BE2C (cell line): ENCODE measurements around the gene PDGFD.

Experiments
- DNase-seq: peaks from one replicate; pipeline ENCODE4 v3.0.0-alpha.2; 2020
- H3K27me3 ChIP-seq: fragments of 250-450 bp; sonication (Bioruptor Pico); 2 replicates; pipeline ENCODE4 v1.5.1; 2020; ENCODE audit warnings: mild to moderate bottlenecking
- H3K36me3 ChIP-seq: fragments of 250-450 bp; sonication (Bioruptor Pico); 2 replicates; pipeline ENCODE4 v1.5.1; 2020; ENCODE audit warnings: mild to moderate bottlenecking
- H3K4me1 ChIP-seq: fragments of 250-450 bp; sonication (Bioruptor Pico); 2 replicates; pipeline ENCODE4 v1.5.1; 2020
- H3K4me3 ChIP-seq: 2 replicates; pipeline ENCODE4 v1.5.1; 2011; ENCODE audit warnings: low read depth, low read length
- H3K9me3 ChIP-seq: fragments of 250-450 bp; sonication (Bioruptor Pico); 2 replicates; pipeline ENCODE4 v1.5.1; 2020
- CTCF ChIP-seq: IDR thresholded peaks from 2 replicates; pipeline ENCODE4 v1.5.1; 2012; ENCODE audit warnings: mild to moderate bottlenecking, low read depth, low read length

Gene PDGFD

GRCh38 chr11:104096900-104097299 lies 67.0 kb downstream of the PDGFD start:
- no peaks in the 10 kb centered on the region for H3K4me1 ChIP-seq
- no peak overlapping the region for H3K4me3 ChIP-seq
- TF ChIP-seq CTCF, result no peak
- no peaks in the 10 kb centered on the region for H3K36me3 ChIP-seq
- no peak for DNase-seq
- H3K27me3 ChIP-seq, result no peaks in the 10 kb centered on the region
- H3K9me3 ChIP-seq, result no peaks in the 10 kb centered on the region

- no peak for DNase-seq
- H3K27me3 ChIP-seq, result no peaks in the 10 kb centered on the region
- H3K9me3 ChIP-seq, result no peaks in the 10 kb centered on the region
- H3K36me3 ChIP-seq, result no peaks in the 10 kb centered on the region
- TF ChIP-seq CTCF, result no peak
- H3K4me3 ChIP-seq, result no peak overlapping the region
- no peaks in the 10 kb centered on the region for H3K4me1 ChIP-seq
Observed at GRCh38 chr11:104095791-104096190, 68.2 kb downstream of the PDGFD start.

GRCh38 chr11:104094576-104094975 lies 69.4 kb downstream of the PDGFD start:
- no peak for DNase-seq
- no peak overlapping the region for H3K4me3 ChIP-seq
- no peaks in the 10 kb centered on the region for H3K4me1 ChIP-seq
- no peaks in the 10 kb centered on the region for H3K27me3 ChIP-seq
- H3K9me3 ChIP-seq, result no peaks in the 10 kb centered on the region
- no peaks in the 10 kb centered on the region for H3K36me3 ChIP-seq
- TF ChIP-seq CTCF, result no peak

- H3K36me3 ChIP-seq, result no peaks in the 10 kb centered on the region
- no peak for DNase-seq
- no peaks in the 10 kb centered on the region for H3K4me1 ChIP-seq
- no peaks in the 10 kb centered on the region for H3K9me3 ChIP-seq
- no peak overlapping the region for H3K4me3 ChIP-seq
- no peak for TF ChIP-seq CTCF
- H3K27me3 ChIP-seq, result no peaks in the 10 kb centered on the region
Observed at GRCh38 chr11:104093426-104094280, 70.3 kb downstream of the PDGFD start.

- DNase-seq, result no peak
- Histone ChIP-seq H3K4me3 (no peak overlapping the region), H3K27me3 (no peaks in the 10 kb centered on the region), H3K9me3 (no peaks in the 10 kb centered on the region), H3K4me1 (no peaks in the 10 kb centered on the region), H3K36me3 (no peaks in the 10 kb centered on the region)
- no peak for TF ChIP-seq CTCF
Observed at GRCh38 chr11:104092744-104093143, 71.2 kb downstream of the PDGFD start.

GRCh38 chr11:104091281-104092096 lies 72.5 kb downstream of the PDGFD start:
- no peak overlapping the region for H3K4me3 ChIP-seq
- no peak for TF ChIP-seq CTCF
- no peaks in the 10 kb centered on the region for H3K4me1 ChIP-seq
- no peaks in the 10 kb centered on the region for H3K27me3 ChIP-seq
- no peak for DNase-seq
- no peaks in the 10 kb centered on the region for H3K36me3 ChIP-seq
- H3K9me3 ChIP-seq, result no peaks in the 10 kb centered on the region
